CD4-positive, CD25-positive, alpha-beta regulatory T cell (primary cell): Measurements from ENCODE around the gene KYNU. TPM values are rescaled to one million over a fixed set of nuclear protein-coding genes. Genes with fewer than 3 reads are reported as not detected.

ENCODE experiments used
- ATAC-seq, 2 donors: fragments of 150-1000 bp; cut with Tn5 transposase; one replicate each; pipeline ENCODE4 v1.10.0; 2021; ENCODE audit warnings: low read depth in 2 of 2, moderate number of reproducible peaks in 2 of 2, moderate library complexity in 1 of 2
- DNase-seq, 3 donors: peaks; one replicate each; pipeline versions ENCODE4 v3.0.0 to v3.0.0-alpha.2; 2012 to 2022; ENCODE audit warnings: mixed read lengths in 1 of 3
- H3K27ac ChIP-seq: one replicate; pipeline ENCODE4 v1.7.0; 2013; ENCODE audit warnings: mild to moderate bottlenecking, low read length; ENCODE audit not compliant: insufficient read depth, poor library complexity, severe bottlenecking
- H3K27me3 ChIP-seq: one replicate; pipeline ENCODE4 v1.7.0; 2013; ENCODE audit warnings: low read length; ENCODE audit not compliant: control insufficient read depth, insufficient read depth
- H3K36me3 ChIP-seq: one replicate; pipeline ENCODE4 v1.7.0; 2013; ENCODE audit warnings: mild to moderate bottlenecking, low read length, moderate library complexity; ENCODE audit not compliant: control insufficient read depth, insufficient read depth
- H3K4me1 ChIP-seq: 2 replicates; pipeline ENCODE4 v1.7.0; 2013; ENCODE audit warnings: mild to moderate bottlenecking, low read length; ENCODE audit not compliant: insufficient read depth, control insufficient read depth, poor library complexity, severe bottlenecking
- H3K4me3 ChIP-seq: one replicate; pipeline ENCODE4 v1.7.0; 2013; ENCODE audit warnings: low read depth, mild to moderate bottlenecking, low read length, moderate library complexity
- H3K9me3 ChIP-seq, 2 experiments: 1 replicate in 1 of 2; 2 replicates in 1 of 2; pipeline ENCODE4 v1.7.0; 2013; ENCODE audit warnings: low read length in 2 of 2, mild to moderate bottlenecking in 1 of 2, moderate library complexity in 1 of 2; ENCODE audit not compliant: control insufficient read depth in 2 of 2
- H3K27ac Mint-ChIP-seq, 3 donors: one replicate each; pipeline ENCODE4 v1.8.0; 2020 to 2022; ENCODE audit warnings: mild to moderate bottlenecking in 3 of 3, mixed read lengths in 3 of 3, moderate library complexity in 2 of 3
- H3K27me3 Mint-ChIP-seq: one replicate; pipeline ENCODE4 v1.8.0; 2022; ENCODE audit warnings: mild to moderate bottlenecking, mixed read lengths
- H3K36me3 Mint-ChIP-seq: one replicate; pipeline ENCODE4 v1.8.0; 2020; ENCODE audit warnings: mixed read lengths
- H3K4me1 Mint-ChIP-seq, 4 donors: one replicate each; pipeline ENCODE4 v1.8.0; 2020 to 2022; ENCODE audit warnings: mixed read lengths in 4 of 4, mild to moderate bottlenecking in 1 of 4
- H3K4me3 Mint-ChIP-seq, 4 donors: one replicate each; pipeline ENCODE4 v1.8.0; 2020 to 2022; ENCODE audit warnings: mild to moderate bottlenecking in 4 of 4, mixed read lengths in 4 of 4, moderate library complexity in 3 of 4
- H3K9me3 Mint-ChIP-seq, 7 donors: one replicate each; pipeline ENCODE4 v1.8.0; 2020 to 2022; ENCODE audit warnings: mixed read lengths in 7 of 7, mild to moderate bottlenecking in 3 of 7, moderate library complexity in 2 of 7
- polyA plus RNA-seq, 4 donors: library from polyadenylated mRNA; unstranded; fragments of 300-500 nt; fragmentation: Illumina TruSeq; gene quantifications; one replicate each; pipeline ENCODE4 v1.2.3, GENCODE V29; 2021
- total RNA-seq: library from RNA; stranded (reverse); gene quantifications from one replicate; pipeline ENCODE4 v1.2.3, GENCODE V29; 2022

KYNU gene
- total and polyA plus RNA-seq, 5 donors from 2014 or later = 0.08 TPM; not detected in 4

GRCh38 chr2:142920571-142920970, 43.1 kb downstream of the KYNU start:
- ATAC-seq (no peak), DNase-seq (no peak)
- peaks cover 5% of the 10 kb centered on the region for H3K27me3 Mint-ChIP-seq
- H3K4me1 Mint-ChIP-seq = no peaks in the 10 kb centered on the region
- no peak overlapping the region for H3K27ac ChIP-seq
- H3K4me3 Mint-ChIP-seq = no peak overlapping the region
- H3K27me3 ChIP-seq = no peaks in the 10 kb centered on the region
- H3K9me3 ChIP-seq = no peaks in the 10 kb centered on the region
- no peaks in the 10 kb centered on the region for H3K9me3 Mint-ChIP-seq
- no peaks in the 10 kb centered on the region for H3K36me3 ChIP-seq
- H3K4me3 ChIP-seq = no peak overlapping the region
- no peaks in the 10 kb centered on the region for H3K4me1 ChIP-seq
- no peak overlapping the region for H3K27ac Mint-ChIP-seq
- no peaks in the 10 kb centered on the region for H3K36me3 Mint-ChIP-seq

- Histone ChIP-seq H3K27ac (no peak overlapping the region), H3K27me3 (no peaks in the 10 kb centered on the region), H3K9me3 (no peaks in the 10 kb centered on the region), H3K4me3 (no peak overlapping the region), H3K4me1 (no peaks in the 10 kb centered on the region), H3K36me3 (no peaks in the 10 kb centered on the region)
- ATAC-seq (no peak), DNase-seq (no peak)
- no peaks in the 10 kb centered on the region for H3K4me1 Mint-ChIP-seq
- no peaks in the 10 kb centered on the region for H3K9me3 Mint-ChIP-seq
- H3K27ac Mint-ChIP-seq = no peak overlapping the region
- H3K27me3 Mint-ChIP-seq = peaks cover 5% of the 10 kb centered on the region
- no peak overlapping the region for H3K4me3 Mint-ChIP-seq
- H3K36me3 Mint-ChIP-seq = no peaks in the 10 kb centered on the region
These were observed 49.0 kb downstream of the KYNU start for GRCh38 chr2:142926445-142926844.

- ATAC-seq = no peak
- H3K4me3 ChIP-seq = no peak overlapping the region
- H3K27ac ChIP-seq = no peak overlapping the region
- no peaks in the 10 kb centered on the region for H3K4me1 ChIP-seq
- no peaks in the 10 kb centered on the region for H3K27me3 ChIP-seq
- Mint-ChIP-seq H3K27ac (no peak overlapping the region), H3K4me3 (no peak overlapping the region), H3K36me3 (no peaks in the 10 kb centered on the region), H3K9me3 (peaks cover 0 to 3% (median 0%) of the 10 kb centered on the region in 7 donors), H3K27me3 (no peaks in the 10 kb centered on the region), H3K4me1 (no peaks in the 10 kb centered on the region)
- H3K9me3 ChIP-seq = no peaks in the 10 kb centered on the region
- H3K36me3 ChIP-seq = no peaks in the 10 kb centered on the region
- no peak for DNase-seq
These were observed 53.5 kb downstream of the KYNU start for GRCh38 chr2:142930835-142931398.

GRCh38 chr2:142933916-142934315, 56.5 kb downstream of the KYNU start:
- Mint-ChIP-seq H3K4me3 (no peak overlapping the region), H3K9me3 (peaks cover 0 to 3% (median 0%) of the 10 kb centered on the region in 7 donors), H3K27ac (no peak overlapping the region), H3K4me1 (no peaks in the 10 kb centered on the region), H3K27me3 (no peaks in the 10 kb centered on the region), H3K36me3 (no peaks in the 10 kb centered on the region)
- Histone ChIP-seq H3K4me3 (no peak overlapping the region), H3K36me3 (no peaks in the 10 kb centered on the region), H3K27me3 (no peaks in the 10 kb centered on the region), H3K4me1 (no peaks in the 10 kb centered on the region), H3K27ac (no peak overlapping the region), H3K9me3 (no peaks in the 10 kb centered on the region)
- DNase-seq = no peak
- ATAC-seq = no peak

GRCh38 chr2:142935563-142936089, 58.2 kb downstream of the KYNU start:
- ATAC-seq (no peak), DNase-seq (no peak)
- Histone ChIP-seq H3K4me1 (no peaks in the 10 kb centered on the region), H3K4me3 (no peak overlapping the region), H3K9me3 (no peaks in the 10 kb centered on the region), H3K36me3 (no peaks in the 10 kb centered on the region), H3K27me3 (no peaks in the 10 kb centered on the region), H3K27ac (no peak overlapping the region)
- H3K4me1 Mint-ChIP-seq = no peaks in the 10 kb centered on the region
- H3K9me3 Mint-ChIP-seq = peaks cover 0 to 3% (median 0%) of the 10 kb centered on the region in 7 donors
- H3K36me3 Mint-ChIP-seq = no peaks in the 10 kb centered on the region
- no peak overlapping the region for H3K4me3 Mint-ChIP-seq
- peaks cover 2% of the 10 kb centered on the region for H3K27me3 Mint-ChIP-seq
- no peak overlapping the region for H3K27ac Mint-ChIP-seq

GRCh38 chr2:142936629-142937028, 59.2 kb downstream of the KYNU start:
- H3K27ac ChIP-seq = no peak overlapping the region
- ATAC-seq (no peak), DNase-seq (no peak)
- no peaks in the 10 kb centered on the region for H3K36me3 ChIP-seq
- no peaks in the 10 kb centered on the region for H3K9me3 ChIP-seq
- H3K9me3 Mint-ChIP-seq = peaks cover 0 to 3% (median 0%) of the 10 kb centered on the region in 7 donors
- H3K4me1 ChIP-seq = no peaks in the 10 kb centered on the region
- H3K4me3 Mint-ChIP-seq = no peak overlapping the region
- H3K4me3 ChIP-seq = no peak overlapping the region
- H3K27ac Mint-ChIP-seq = no peak overlapping the region
- H3K27me3 Mint-ChIP-seq = peaks cover 5% of the 10 kb centered on the region
- H3K4me1 Mint-ChIP-seq = no peaks in the 10 kb centered on the region
- H3K27me3 ChIP-seq = peaks cover 2% of the 10 kb centered on the region
- H3K36me3 Mint-ChIP-seq = no peaks in the 10 kb centered on the region

- peaks cover 2% of the 10 kb centered on the region for H3K27me3 ChIP-seq
These were observed 59.9 kb downstream of the KYNU start for GRCh38 chr2:142937347-142937746.

GRCh38 chr2:142938240-142938639, 60.8 kb downstream of the KYNU start:
- H3K27ac Mint-ChIP-seq = peak overlapping the region in 1 of 3 donors; percentile 11
- no peaks in the 10 kb centered on the region for H3K9me3 ChIP-seq
- no peaks in the 10 kb centered on the region for H3K4me1 ChIP-seq
- H3K27me3 ChIP-seq = peaks cover 2% of the 10 kb centered on the region
- H3K27me3 Mint-ChIP-seq = peaks cover 9% of the 10 kb centered on the region
- H3K4me1 Mint-ChIP-seq = no peaks in the 10 kb centered on the region
- H3K36me3 Mint-ChIP-seq = no peaks in the 10 kb centered on the region
- H3K9me3 Mint-ChIP-seq = peaks cover 0 to 3% (median 0%) of the 10 kb centered on the region in 7 donors
- no peak overlapping the region for H3K4me3 Mint-ChIP-seq
- no peaks in the 10 kb centered on the region for H3K36me3 ChIP-seq
- no peak for DNase-seq
- no peak overlapping the region for H3K4me3 ChIP-seq
- H3K27ac ChIP-seq = no peak overlapping the region
- no peak for ATAC-seq

More at GRCh38 chr2:142937347-142937746, 59.9 kb downstream of the KYNU start:
- H3K9me3 Mint-ChIP-seq = peaks cover 0 to 3% (median 0%) of the 10 kb centered on the region in 7 donors
- H3K27me3 Mint-ChIP-seq = peaks cover 5% of the 10 kb centered on the region
- no peak overlapping the region for H3K27ac Mint-ChIP-seq
- ATAC-seq (no peak), DNase-seq (no peak)
- H3K36me3 Mint-ChIP-seq = no peaks in the 10 kb centered on the region
- no peaks in the 10 kb centered on the region for H3K4me1 ChIP-seq
- no peak overlapping the region for H3K4me3 Mint-ChIP-seq
- no peaks in the 10 kb centered on the region for H3K4me1 Mint-ChIP-seq
- H3K4me3 ChIP-seq = no peak overlapping the region
- no peaks in the 10 kb centered on the region for H3K36me3 ChIP-seq
- H3K9me3 ChIP-seq = no peaks in the 10 kb centered on the region
- H3K27ac ChIP-seq = no peak overlapping the region
